NT2/D1 (cell line): ENCODE results near the gene GYS1.

Source experiments
- SUZ12 ChIP-seq: IDR thresholded peaks from 2 replicates; pipeline ENCODE4 v1.6.1; 2011; ENCODE audit not compliant: insufficient read length, insufficient read depth; ENCODE audit errors: extremely low read depth
- YY1 ChIP-seq: IDR thresholded peaks from 2 replicates; pipeline ENCODE4 v1.6.1; 2011; ENCODE audit not compliant: insufficient read length, insufficient read depth
- ZNF274 ChIP-seq: IDR thresholded peaks from 2 replicates; pipeline ENCODE4 v1.6.1; 2011; ENCODE audit warnings: mild to moderate bottlenecking, low read depth, low read length

GRCh38 chr19:48962849-48963165, 30.3 kb downstream of the GYS1 start:
- TF ChIP-seq ZNF274, result no peak
- TF ChIP-seq YY1, result no peak
- no peak for TF ChIP-seq SUZ12
